Left renal pelvis (tissue), 4 donors: ENCODE data around the gene TMEM91. TPM values are rescaled to one million over a fixed set of nuclear protein-coding genes. Genes with fewer than 3 reads are reported as not detected.
"Not testable (repeated sequence)": the region's sequence is repeated elsewhere in the genome, so short reads cannot be mapped to it uniquely, and the experiment has no call there.

Source experiments
- DNase-seq, 4 donors: peaks; one replicate each; pipeline ENCODE4 v3.0.0-alpha.2; 2013; ENCODE audit warnings: low read depth in 4 of 4, low spot score in 3 of 4
- polyA plus RNA-seq, 4 donors: library from polyadenylated mRNA; unstranded; fragments of 120-200 nt; gene quantifications; one replicate each; pipeline ENCODE4 v1.2.1, GENCODE V29; 2013; ENCODE audit not compliant: insufficient read length in 4 of 4

The TMEM91 gene
- polyA plus RNA-seq, 4 donors = 6.5 to 27.9 (median 12.8) TPM

- no peak for DNase-seq
Observed at GRCh38 chr19:41352609-41353465, 23.5 kb upstream of the TMEM91 start.

GRCh38 chr19:41353466-41354342, 22.6 kb upstream of the TMEM91 start, which contains the start of gene TGFB1:
TGFB1 (minus strand) TSS chr19:41353922; CDS start chr19:41353044, 878 bp downstream.
- no peak for DNase-seq

DNA sequence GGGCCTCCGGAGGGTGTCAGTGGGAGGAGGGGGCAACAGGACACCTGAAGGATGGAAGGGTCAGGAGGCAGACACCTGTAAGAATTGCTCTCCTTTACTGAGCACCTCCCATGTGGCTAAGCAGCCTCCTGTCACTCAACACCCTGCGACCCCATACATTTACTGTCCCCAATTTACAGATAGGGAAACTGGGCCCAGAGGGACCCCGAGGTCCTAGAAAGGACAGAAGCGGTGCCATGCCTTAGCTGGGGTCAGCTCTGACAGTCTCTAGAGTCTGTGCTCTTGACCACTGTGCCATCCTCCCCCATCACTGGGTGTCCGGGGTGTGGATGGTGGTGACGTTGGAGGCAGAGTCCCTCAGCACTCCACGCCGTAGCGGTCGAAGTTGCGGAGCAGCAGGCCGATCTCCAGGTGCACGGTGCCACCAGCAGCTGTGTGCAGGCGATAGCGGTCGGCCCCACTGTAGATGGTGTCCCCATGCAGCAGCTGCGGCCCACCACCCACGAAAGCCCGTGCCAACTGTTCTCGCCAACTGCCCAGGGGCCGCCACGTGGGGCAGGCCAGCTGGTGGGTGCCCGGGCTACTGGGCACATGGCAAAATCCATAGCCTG, 21.9 kb upstream of the TMEM91 start:
- DNase-seq = no peak

- DNase-seq = no peak
Observed at GRCh38 chr19:41355035-41355434, 21.3 kb upstream of the TMEM91 start.

- no peak for DNase-seq
Observed at GRCh38 chr19:41355802-41356201, 20.5 kb upstream of the TMEM91 start.

DNA sequence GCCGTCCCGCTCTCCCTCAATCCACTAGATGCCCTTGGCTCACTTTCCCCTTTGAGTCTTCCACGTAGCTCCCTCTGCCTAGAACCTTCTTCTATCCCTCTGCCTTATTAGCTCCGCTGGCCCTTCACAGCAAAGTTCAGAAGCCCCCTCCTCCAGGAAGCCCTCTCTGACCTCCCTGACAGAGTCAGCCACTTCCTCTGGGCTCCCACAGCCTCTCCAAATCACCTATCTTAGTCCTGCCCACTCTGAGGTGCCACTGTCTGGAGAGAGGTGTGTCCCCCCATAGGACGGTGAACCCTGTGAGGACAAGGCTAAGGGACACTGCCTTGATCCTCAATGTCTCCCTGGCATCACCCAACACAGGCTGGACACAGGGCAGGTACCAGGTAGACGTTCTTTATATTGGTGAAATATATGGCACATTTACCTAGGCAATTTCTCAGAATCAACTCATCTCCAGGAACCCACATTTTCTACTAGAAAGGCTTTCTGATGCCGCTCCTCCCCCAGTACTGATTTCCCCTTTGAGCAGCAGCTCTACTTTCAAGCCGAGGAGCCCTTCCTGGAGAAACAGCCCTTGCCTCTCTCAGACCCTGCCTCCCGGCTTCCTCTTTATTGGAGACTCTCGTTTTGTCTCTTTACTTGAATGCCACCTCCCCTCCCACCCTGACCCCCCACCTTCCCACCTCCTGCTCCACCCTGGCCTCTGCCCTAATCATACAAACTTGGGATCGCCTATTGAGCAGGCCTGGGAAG, 19.2 kb upstream of the TMEM91 start:
- no peak for DNase-seq

GRCh38 chr19:41357746-41358145, 18.6 kb upstream of the TMEM91 start:
- no peak for DNase-seq

- DNase-seq = no peak
Observed at GRCh38 chr19:41359741-41360140, 16.6 kb upstream of the TMEM91 start.

GRCh38 chr19:41362143-41362847, 14.0 kb upstream of the TMEM91 start:
- DNase-seq = no peak

DNA sequence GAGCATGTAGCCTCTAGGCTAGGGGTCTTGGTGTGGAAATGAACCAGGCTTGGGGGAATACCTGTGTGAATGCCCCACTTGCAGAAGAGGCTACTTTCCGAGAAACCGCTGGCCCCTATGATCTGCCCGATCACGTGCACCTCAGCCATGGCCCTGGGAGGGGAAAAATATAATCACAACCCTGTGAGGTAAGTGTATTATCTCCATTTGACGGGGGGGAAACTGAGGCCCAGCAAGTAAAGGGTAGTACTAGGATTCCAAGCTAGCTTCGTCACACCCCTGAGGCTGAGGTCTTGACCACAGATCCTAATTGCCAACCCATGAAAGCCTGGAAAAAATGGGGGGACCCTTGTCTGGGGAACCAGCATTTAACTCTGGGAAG, 13.0 kb upstream of the TMEM91 start:
- no peak for DNase-seq

GRCh38 chr19:41363753-41364523, 12.4 kb upstream of the TMEM91 start, which contains the start of gene B9D2:
B9D2 (minus strand) TSS chr19:41364149; CDS start chr19:41363519, 630 bp downstream.
- peak; percentile 96 to 97 (median 97) for DNase-seq

- no peak for DNase-seq
Observed at GRCh38 chr19:41364524-41365391, 11.6 kb upstream of the TMEM91 start.

- no peak for DNase-seq
Observed at GRCh38 chr19:41366089-41366488, 10.2 kb upstream of the TMEM91 start.

DNA sequence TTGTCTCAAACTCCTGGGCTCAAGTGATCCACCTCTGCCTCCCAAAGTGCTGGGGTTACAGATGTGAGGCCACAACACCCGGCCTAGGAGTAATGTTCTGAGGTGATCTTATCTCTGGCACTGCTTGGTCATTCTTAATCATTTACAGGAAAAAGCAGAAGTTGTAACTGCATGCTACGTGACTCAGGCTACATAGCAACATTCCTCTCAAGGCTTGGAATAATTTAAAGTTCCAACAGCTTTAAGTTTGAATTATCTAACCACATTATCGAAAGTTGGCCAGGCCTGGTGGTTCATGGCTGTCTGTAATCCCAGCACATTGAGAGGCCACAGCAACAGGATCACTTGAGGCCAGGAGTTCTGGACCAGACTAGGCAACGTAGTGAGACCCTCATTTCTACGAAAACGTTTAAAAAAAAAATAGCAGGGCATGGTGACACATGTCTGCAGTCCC, 8.5 kb upstream of the TMEM91 start:
- DNase-seq = no peak

DNA sequence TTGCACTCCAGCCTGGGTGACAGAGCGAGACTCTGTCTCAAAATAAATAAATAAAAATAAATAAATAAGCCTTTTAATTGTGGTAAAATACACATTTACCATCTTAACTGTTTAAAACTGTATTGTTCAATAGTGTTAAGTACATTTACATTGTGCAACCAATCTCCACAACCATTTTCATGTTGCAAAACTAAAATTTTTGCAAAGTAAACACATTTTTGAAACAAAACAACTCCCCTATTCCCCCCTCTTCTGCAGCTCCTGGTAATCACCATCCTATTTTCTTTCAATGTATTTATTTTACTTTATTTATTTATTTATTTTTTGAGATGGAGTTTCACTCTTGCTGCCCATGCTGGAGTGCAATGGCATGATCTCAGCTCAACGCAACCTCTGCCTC, 6.6 kb upstream of the TMEM91 start:
- DNase-seq = no peak

DNA sequence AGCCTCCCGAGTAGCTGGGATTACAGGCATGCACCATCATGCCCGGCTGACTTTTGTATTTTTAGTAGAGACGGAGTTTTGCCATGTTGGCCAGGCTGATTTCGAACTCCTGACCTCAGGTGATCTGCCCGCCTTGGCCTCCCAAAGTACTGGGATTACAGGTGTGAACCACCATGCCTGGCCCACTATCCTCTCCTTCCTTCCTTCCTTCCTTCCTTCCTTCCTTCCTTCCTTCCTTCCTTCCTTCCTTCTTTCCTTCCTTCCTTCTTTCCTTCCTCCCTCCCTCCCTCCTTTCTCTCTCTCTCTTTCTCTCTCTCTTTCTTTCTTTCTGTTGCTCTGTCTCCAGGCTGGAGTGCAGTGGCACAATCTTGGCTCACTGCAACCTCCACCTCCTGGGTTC, 5.2 kb upstream of the TMEM91 start:
- DNase-seq = not testable (repeated sequence)

DNA sequence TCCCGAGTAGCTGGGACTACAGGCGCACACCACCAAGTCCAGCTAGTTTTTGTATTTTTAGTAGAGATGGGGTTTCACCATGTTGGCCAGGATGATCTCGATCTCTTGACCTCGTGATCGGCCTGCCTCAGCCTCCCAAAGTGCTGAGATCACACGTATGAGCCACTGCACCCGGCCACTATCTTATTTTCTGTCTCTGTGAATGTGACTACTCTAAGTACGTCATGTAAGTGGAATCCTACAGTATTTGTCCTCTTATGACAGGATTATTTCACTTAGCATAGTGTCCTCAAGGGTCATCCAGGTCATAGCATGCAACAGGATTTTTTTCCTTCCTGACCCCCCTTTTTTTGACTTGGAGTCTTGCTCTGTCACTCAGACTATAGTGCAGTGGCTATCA, 4.8 kb upstream of the TMEM91 start:
- no peak for DNase-seq

GRCh38 chr19:41372501-41372900, 3.8 kb upstream of the TMEM91 start:
- DNase-seq = no peak
